PC-3 (cell line): ENCODE results near the gene CLEC16A. TPM values are rescaled to one million over a fixed set of nuclear protein-coding genes. Genes with fewer than 3 reads are reported as not detected.

Experiments used
- ATAC-seq: fragments of 200-7000 bp; cut with Tn5 transposase; 2 replicates; pipeline ENCODE4 v1.9.1; 2020; ENCODE audit warnings: mild to moderate bottlenecking, moderate library complexity
- BruUV-seq: library from RNA; stranded (reverse); fragments of 400-500 nt; replicated peaks from 2 replicates; lab custom pipeline; 2021; lab: Mats Ljungman, UMichigan
- CTCF ChIA-PET: fragments of 300-600 bp; sonication (Branson Sonifier 250); formaldehyde crosslinking; loops from one replicate; lab custom pipeline; 2022; ENCODE audit warnings: antibody characterized with exemption; lab: Charles Lee
- POLR2A ChIA-PET: fragments of 300-600 bp; sonication (Branson Sonifier 250); formaldehyde crosslinking; loops from one replicate; lab custom pipeline; 2022; ENCODE audit warnings: antibody characterized with exemption; ENCODE audit not compliant: unreplicated experiment; lab: Charles Lee
- DNase-seq: peaks from one replicate; pipeline ENCODE4 v3.0.0-alpha.2; 2015
- H2AFZ ChIP-seq: fragments of 300-600 bp; sonication (generic); 2 replicates; pipeline ENCODE4 v1.6.0; 2016; ENCODE audit warnings: antibody characterized with exemption, low read length
- H3F3A ChIP-seq: fragments of 300-600 bp; sonication (generic); one replicate; pipeline ENCODE4 v1.6.0; 2017; ENCODE audit warnings: antibody characterized with exemption, low read length, control low read depth, mild to moderate bottlenecking; ENCODE audit not compliant: unreplicated experiment
- H3K27ac ChIP-seq: fragments of 300-600 bp; sonication (generic); 2 replicates; pipeline ENCODE4 v1.5.1; 2016; ENCODE audit warnings: mild to moderate bottlenecking, low read length
- H3K27me3 ChIP-seq: fragments of 300-600 bp; sonication (generic); 2 replicates; pipeline ENCODE4 v1.6.1; 2016; ENCODE audit warnings: low read length, mixed read lengths
- H3K36me3 ChIP-seq: fragments of 300-600 bp; sonication (generic); 2 replicates; pipeline ENCODE4 v1.6.1; 2016; ENCODE audit warnings: low read depth, mixed run types, low read length, mixed read lengths
- H3K4me1 ChIP-seq: fragments of 300-600 bp; sonication (generic); 2 replicates; pipeline ENCODE4 v1.5.1; 2016; ENCODE audit warnings: low read length; ENCODE audit not compliant: insufficient read depth
- H3K4me2 ChIP-seq: fragments of 300-600 bp; sonication (generic); 2 replicates; pipeline ENCODE4 v1.6.0; 2016; ENCODE audit warnings: low read length
- H3K4me3 ChIP-seq: fragments of 300-600 bp; sonication (generic); 2 replicates; pipeline ENCODE4 v1.5.1; 2016; ENCODE audit warnings: mild to moderate bottlenecking, low read length, mixed read lengths
- H3K79me2 ChIP-seq: fragments of 300-600 bp; sonication (generic); 2 replicates; pipeline ENCODE4 v1.6.1; 2017; ENCODE audit warnings: low read length, mixed read lengths
- H3K9ac ChIP-seq: fragments of 300-600 bp; sonication (generic); 2 replicates; pipeline ENCODE4 v1.6.0; 2016; ENCODE audit warnings: mild to moderate bottlenecking, low read length
- H3K9me2 ChIP-seq: fragments of 300-600 bp; sonication (generic); replicated peaks from 2 replicates; pipeline ENCODE4 v1.6.1; 2016; ENCODE audit warnings: mixed run types, low read length, mixed read lengths
- H3K9me3 ChIP-seq: fragments of 300-600 bp; sonication (generic); 2 replicates; pipeline ENCODE4 v1.6.1; 2016; ENCODE audit warnings: low read length, mixed read lengths
- H4K20me1 ChIP-seq: fragments of 300-600 bp; sonication (generic); 2 replicates; pipeline ENCODE4 v1.6.1; 2016; ENCODE audit warnings: low read length, mixed read lengths
- EZH2 ChIP-seq: fragments of 300-600 bp; sonication (generic); IDR thresholded peaks from one replicate; pipeline ENCODE4 v1.6.1; 2017; ENCODE audit warnings: antibody characterized with exemption, mild to moderate bottlenecking, low read length; ENCODE audit not compliant: unreplicated experiment
- EZH2phosphoT487 ChIP-seq: fragments of 300-600 bp; sonication (generic); IDR thresholded peaks from 2 replicates; pipeline ENCODE4 v1.6.1; 2018; ENCODE audit warnings: mild to moderate bottlenecking, antibody characterized with exemption, low read length, borderline replicate concordance
- intact Hi-C: fragments of 100-400 bp; cut with micrococcal nuclease; formaldehyde crosslinking; loops from 2 replicates; pipeline ENCODE4 v1.9.0; 2023
- total RNA-seq: library from RNA; depleted of rRNA; stranded (reverse); fragments of >200 nt; gene quantifications from 2 replicates; pipeline ENCODE4 v1.2.3, GENCODE V29; 2014
- TF ChIP-seq, protein P1 (sequence below): fragments of 300-600 bp; sonication (generic); conservative IDR thresholded peaks from 2 replicates; pipeline ENCODE4 v1.5.1; 2017; ENCODE audit warnings: antibody characterized with exemption, low read depth, mild to moderate bottlenecking, low read length

Gene CLEC16A
- total RNA-seq, 1 experiment from 2014 or later: 9.5 TPM

DNA sequence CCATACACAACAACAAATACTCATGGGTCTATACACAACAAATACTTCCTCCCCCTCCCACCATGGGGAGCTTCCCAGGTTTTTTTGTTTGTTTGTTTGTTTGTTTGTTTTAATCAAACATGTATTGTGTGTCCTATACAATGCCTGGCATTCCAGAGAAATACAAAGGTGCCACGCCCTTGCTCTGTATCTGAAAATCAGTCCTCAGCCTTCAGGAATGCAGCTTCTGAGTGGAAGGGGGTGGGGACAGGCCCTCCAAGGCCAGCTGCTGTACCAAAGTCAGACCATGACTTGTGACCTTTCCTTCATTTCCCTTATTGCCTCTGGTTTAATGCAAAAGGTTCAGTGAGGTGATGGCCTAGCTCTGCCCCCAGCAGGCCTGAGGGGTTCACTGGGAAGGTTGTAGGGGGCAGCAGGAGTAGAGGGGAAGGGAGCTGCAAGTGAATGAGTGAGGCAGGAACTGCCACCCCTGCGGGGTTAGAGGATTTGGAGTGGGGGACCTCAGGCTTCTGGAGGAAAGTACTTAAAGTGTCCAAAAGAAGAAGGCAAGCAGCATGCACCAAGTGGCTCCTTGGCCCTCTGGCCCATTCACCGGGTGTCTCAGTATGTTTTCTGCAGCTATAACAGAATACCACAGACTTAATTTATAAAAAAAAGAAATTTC, 105.2 kb downstream of the CLEC16A start:
- Histone ChIP-seq H3K9ac (no peak overlapping the region), H3K27me3 (no peaks in the 10 kb centered on the region), H3K9me3 (no peaks in the 10 kb centered on the region), H3K4me1 (peaks cover 8% of the 10 kb centered on the region), H3K4me3 (no peak overlapping the region), H3K9me2 (no peaks in the 10 kb centered on the region), H2AFZ (no peak overlapping the region), H3K4me2 (peak overlapping the region; percentile 26; the same call in 1 of the 2 replicates), H3K27ac (no peak overlapping the region), H3K36me3 (no peaks in the 10 kb centered on the region), H3K79me2 (no peaks in the 10 kb centered on the region), H3F3A (no peaks in the 10 kb centered on the region), H4K20me1 (no peaks in the 10 kb centered on the region)
- intact Hi-C loops: no loop called here
- DNase-seq: peak; percentile 66
- ATAC-seq: peak; percentile 67
- no peak for TF ChIP-seq EZH2phosphoT487
- TF ChIP-seq, protein P1, sequence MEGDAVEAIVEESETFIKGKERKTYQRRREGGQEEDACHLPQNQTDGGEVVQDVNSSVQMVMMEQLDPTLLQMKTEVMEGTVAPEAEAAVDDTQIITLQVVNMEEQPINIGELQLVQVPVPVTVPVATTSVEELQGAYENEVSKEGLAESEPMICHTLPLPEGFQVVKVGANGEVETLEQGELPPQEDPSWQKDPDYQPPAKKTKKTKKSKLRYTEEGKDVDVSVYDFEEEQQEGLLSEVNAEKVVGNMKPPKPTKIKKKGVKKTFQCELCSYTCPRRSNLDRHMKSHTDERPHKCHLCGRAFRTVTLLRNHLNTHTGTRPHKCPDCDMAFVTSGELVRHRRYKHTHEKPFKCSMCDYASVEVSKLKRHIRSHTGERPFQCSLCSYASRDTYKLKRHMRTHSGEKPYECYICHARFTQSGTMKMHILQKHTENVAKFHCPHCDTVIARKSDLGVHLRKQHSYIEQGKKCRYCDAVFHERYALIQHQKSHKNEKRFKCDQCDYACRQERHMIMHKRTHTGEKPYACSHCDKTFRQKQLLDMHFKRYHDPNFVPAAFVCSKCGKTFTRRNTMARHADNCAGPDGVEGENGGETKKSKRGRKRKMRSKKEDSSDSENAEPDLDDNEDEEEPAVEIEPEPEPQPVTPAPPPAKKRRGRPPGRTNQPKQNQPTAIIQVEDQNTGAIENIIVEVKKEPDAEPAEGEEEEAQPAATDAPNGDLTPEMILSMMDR: no peak
- TF ChIP-seq EZH2: no peak
- BruUV-seq: no TSS peak
- ChIA-PET CTCF (no interaction called here), POLR2A (interaction anchor here (0.6 kb wide), 1 partner anchor 21 kb away, joined by 3 read pairs; no protein-coding TSS in a partner anchor)

DNA sequence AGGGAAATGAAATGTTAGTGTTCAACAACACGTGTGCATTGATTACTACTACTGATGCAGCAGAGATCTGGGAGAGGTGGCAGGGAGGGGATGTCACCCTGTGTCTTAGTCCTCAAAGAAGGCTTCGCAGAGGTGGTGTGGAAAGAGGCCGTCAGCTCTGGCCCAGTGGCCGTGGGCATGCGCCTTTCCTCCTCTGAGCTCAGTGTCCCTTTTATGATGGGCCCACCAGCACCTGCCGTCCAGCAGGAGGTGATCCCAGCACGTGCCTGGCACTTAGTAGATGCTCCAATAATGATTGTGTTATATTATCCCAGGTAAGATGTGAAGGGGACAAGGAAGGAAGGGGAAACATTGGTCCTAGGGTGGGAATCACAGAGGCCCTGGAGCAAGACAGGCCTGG, 106.2 kb downstream of the CLEC16A start:
- ATAC-seq (no peak), DNase-seq (no peak)
- Histone ChIP-seq H3K9ac (no peak overlapping the region), H3K36me3 (no peaks in the 10 kb centered on the region), H3K79me2 (no peaks in the 10 kb centered on the region), H3F3A (no peaks in the 10 kb centered on the region), H3K4me1 (peaks cover 8% of the 10 kb centered on the region), H3K27me3 (no peaks in the 10 kb centered on the region), H2AFZ (no peak overlapping the region), H3K4me3 (no peak overlapping the region), H3K9me2 (no peaks in the 10 kb centered on the region), H3K9me3 (no peaks in the 10 kb centered on the region), H3K27ac (no peak overlapping the region), H4K20me1 (no peaks in the 10 kb centered on the region), H3K4me2 (no peak overlapping the region)
- POLR2A ChIA-PET: no interaction called here
- CTCF ChIA-PET: no interaction called here
- intact Hi-C loops: no loop called here
- BruUV-seq: no TSS peak
- TF ChIP-seq EZH2phosphoT487 (no peak), EZH2 (no peak)
- TF ChIP-seq, protein P1: no peak

DNA sequence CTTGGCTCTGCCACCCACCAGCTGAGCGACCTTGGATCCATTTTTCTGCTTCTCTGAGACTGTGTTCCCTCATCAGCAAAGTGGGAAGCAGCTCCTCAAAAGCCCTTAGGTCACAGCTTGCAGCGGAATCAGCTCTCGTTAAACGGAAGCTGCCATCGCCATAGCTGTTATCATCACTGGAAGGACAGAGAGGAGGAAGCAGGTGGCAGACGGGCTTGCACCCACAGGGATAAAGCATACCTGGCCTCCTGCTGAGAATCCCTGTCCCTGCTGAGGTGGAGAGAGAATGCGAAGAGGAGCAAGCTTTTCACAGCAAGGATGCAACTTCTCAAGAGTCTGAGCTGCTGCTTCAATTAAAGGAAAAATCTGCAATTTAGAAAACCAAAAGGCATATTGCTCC, 106.6 kb downstream of the CLEC16A start:
- no peaks in the 10 kb centered on the region for H4K20me1 ChIP-seq
- no peaks in the 10 kb centered on the region for H3K9me3 ChIP-seq
- no peaks in the 10 kb centered on the region for H3F3A ChIP-seq
- no TSS peak for BruUV-seq
- H3K9me2 ChIP-seq: no peaks in the 10 kb centered on the region
- no peak for ATAC-seq
- H2AFZ ChIP-seq: no peak overlapping the region
- no peak overlapping the region for H3K9ac ChIP-seq
- H3K27ac ChIP-seq: no peak overlapping the region
- ChIA-PET POLR2A (no interaction called here), CTCF (no interaction called here)
- DNase-seq: no peak
- peaks cover 8% of the 10 kb centered on the region for H3K4me1 ChIP-seq
- H3K79me2 ChIP-seq: no peaks in the 10 kb centered on the region
- intact Hi-C loops: no loop called here
- no peaks in the 10 kb centered on the region for H3K27me3 ChIP-seq
- no peaks in the 10 kb centered on the region for H3K36me3 ChIP-seq
- no peak overlapping the region for H3K4me2 ChIP-seq
- TF ChIP-seq, protein P1: no peak
- no peak for TF ChIP-seq EZH2
- TF ChIP-seq EZH2phosphoT487: no peak
- H3K4me3 ChIP-seq: no peak overlapping the region
